C4-2B (cell line): ENCODE measurements around the gene ZNF778.

Experiments
- CTCF ChIP-seq: fragments of 450-650 bp; conservative IDR thresholded peaks from 2 replicates; pipeline ENCODE4 v1.5.1; 2017; ENCODE audit warnings: mild to moderate bottlenecking
- ZFX ChIP-seq: fragments of 450-650 bp; IDR thresholded peaks from 2 replicates; pipeline ENCODE4 v1.6.1; 2017

- TF ChIP-seq CTCF (no peak), ZFX (no peak)
Observed at GRCh38 chr16:89281829-89282228, 64.3 kb downstream of the ZNF778 start.
